PFSK-1 (cell line): ENCODE results near the gene SURF1.

Source experiments
- POLR2AphosphoS5 ChIP-seq: IDR thresholded peaks from 2 replicates; pipeline ENCODE4 v1.6.1; 2012; ENCODE audit warnings: low read depth, mild to moderate bottlenecking, control low read depth, low read length, moderate library complexity
- TF ChIP-seq, protein P1 (sequence below), 2 experiments: IDR thresholded peaks; 2 replicates each; pipeline versions ENCODE4 v1.6.1 to v1.8.0; 2011 to 2012; ENCODE audit warnings: low read depth in 2 of 2, low read length in 2 of 2, control low read depth in 1 of 2, inconsistent platforms in 1 of 2, mild to moderate bottlenecking in 1 of 2, moderate library complexity in 1 of 2; ENCODE audit not compliant: insufficient read depth in 1 of 2

DNA sequence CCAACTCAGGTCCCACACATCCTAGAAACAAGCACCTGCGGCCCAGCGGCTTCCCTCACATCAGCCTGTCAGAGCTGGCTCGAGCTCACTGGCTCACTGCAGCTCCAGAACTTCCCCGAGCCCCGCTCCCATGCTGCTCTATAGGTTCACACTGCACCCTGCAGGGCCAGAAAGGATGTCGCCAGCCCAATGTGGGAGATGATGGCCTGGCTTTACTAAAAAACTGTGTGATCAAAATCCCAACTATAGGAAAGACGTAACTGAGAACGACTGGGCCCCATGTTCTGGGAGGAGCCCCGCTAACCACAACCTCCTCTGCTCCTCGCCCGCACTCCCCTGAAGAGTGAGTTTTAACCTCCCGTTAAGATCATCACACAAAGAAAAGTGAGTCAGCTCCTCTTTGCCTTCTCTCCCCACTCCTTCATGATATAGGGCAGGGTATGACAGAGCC lies 15.0 kb upstream of the SURF1 start:
- TF ChIP-seq, protein P1, sequence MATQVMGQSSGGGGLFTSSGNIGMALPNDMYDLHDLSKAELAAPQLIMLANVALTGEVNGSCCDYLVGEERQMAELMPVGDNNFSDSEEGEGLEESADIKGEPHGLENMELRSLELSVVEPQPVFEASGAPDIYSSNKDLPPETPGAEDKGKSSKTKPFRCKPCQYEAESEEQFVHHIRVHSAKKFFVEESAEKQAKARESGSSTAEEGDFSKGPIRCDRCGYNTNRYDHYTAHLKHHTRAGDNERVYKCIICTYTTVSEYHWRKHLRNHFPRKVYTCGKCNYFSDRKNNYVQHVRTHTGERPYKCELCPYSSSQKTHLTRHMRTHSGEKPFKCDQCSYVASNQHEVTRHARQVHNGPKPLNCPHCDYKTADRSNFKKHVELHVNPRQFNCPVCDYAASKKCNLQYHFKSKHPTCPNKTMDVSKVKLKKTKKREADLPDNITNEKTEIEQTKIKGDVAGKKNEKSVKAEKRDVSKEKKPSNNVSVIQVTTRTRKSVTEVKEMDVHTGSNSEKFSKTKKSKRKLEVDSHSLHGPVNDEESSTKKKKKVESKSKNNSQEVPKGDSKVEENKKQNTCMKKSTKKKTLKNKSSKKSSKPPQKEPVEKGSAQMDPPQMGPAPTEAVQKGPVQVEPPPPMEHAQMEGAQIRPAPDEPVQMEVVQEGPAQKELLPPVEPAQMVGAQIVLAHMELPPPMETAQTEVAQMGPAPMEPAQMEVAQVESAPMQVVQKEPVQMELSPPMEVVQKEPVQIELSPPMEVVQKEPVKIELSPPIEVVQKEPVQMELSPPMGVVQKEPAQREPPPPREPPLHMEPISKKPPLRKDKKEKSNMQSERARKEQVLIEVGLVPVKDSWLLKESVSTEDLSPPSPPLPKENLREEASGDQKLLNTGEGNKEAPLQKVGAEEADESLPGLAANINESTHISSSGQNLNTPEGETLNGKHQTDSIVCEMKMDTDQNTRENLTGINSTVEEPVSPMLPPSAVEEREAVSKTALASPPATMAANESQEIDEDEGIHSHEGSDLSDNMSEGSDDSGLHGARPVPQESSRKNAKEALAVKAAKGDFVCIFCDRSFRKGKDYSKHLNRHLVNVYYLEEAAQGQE (IDR thresholded peaks at IDR 0.05; ENCODE audit: insufficient read depth in 1 of 2, low read depth in 2 of 2, low read length in 2 of 2), result no peak
- no peak for TF ChIP-seq POLR2AphosphoS5
